Activated B cell treated with CpG ODN at 0.5 μM for 24 hours (primary cell): ENCODE data around the gene RNU1-4. TPM values are rescaled to one million over a fixed set of nuclear protein-coding genes. Genes with fewer than 3 reads are reported as not detected.
"Not testable (repeated sequence)": the region's sequence is repeated elsewhere in the genome, so short reads cannot be mapped to it uniquely, and the experiment has no call there.

Experiments
- ATAC-seq: fragments of 200-7000 bp; cut with Tn5 transposase; one replicate; pipeline ENCODE4 v1.10.0; 2021; ENCODE audit warnings: low read depth, mild to moderate bottlenecking, moderate library complexity
- CTCF ChIA-PET: fragments of 350-600 bp; sonication (Branson Sonifier 250); formaldehyde crosslinking; loops from one replicate; lab custom pipeline; 2021; ENCODE audit warnings: antibody characterized with exemption; lab: Charles Lee
- POLR2A ChIA-PET: fragments of 350-600 bp; sonication (Branson Sonifier 250); formaldehyde crosslinking; loops from one replicate; lab custom pipeline; 2021; ENCODE audit warnings: antibody characterized with exemption; lab: Charles Lee
- DNase-seq: peaks from one replicate; pipeline ENCODE4 v3.0.0; 2022
- H3K27ac Mint-ChIP-seq: one replicate; pipeline ENCODE4 v1.8.0; 2020; ENCODE audit warnings: mixed read lengths
- H3K27me3 Mint-ChIP-seq: one replicate; pipeline ENCODE4 v1.8.0; 2021; ENCODE audit warnings: mixed read lengths
- H3K36me3 Mint-ChIP-seq: one replicate; pipeline ENCODE4 v1.8.0; 2021; ENCODE audit warnings: low read depth, mixed read lengths
- H3K4me1 Mint-ChIP-seq: one replicate; pipeline ENCODE4 v1.8.0; 2021; ENCODE audit warnings: mixed read lengths
- H3K4me3 Mint-ChIP-seq: one replicate; pipeline ENCODE4 v1.8.0; 2020; ENCODE audit warnings: mild to moderate bottlenecking, mixed read lengths
- H3K9me3 Mint-ChIP-seq: one replicate; pipeline ENCODE4 v1.8.0; 2020; ENCODE audit warnings: mixed read lengths
- intact Hi-C: fragments of 100-400 bp; cut with micrococcal nuclease; formaldehyde crosslinking; loops from one replicate; pipeline ENCODE4 v1.15.1; 2024
- total RNA-seq: library from RNA; stranded (reverse); gene quantifications from 2 replicates; pipeline ENCODE4 v1.2.3, GENCODE V29; 2022
- TF ChIP-seq, protein P1 (sequence below): fragments of 200-600 bp; IDR thresholded peaks from one replicate; pipeline ENCODE4 v1.8.0; 2022; ENCODE audit warnings: antibody characterized with exemption, mild to moderate bottlenecking

RNU1-4 gene
- total RNA-seq, 1 donor from 2014 or later: 3,526 TPM

GRCh38 chr1:16710618-16711017 lies 29.7 kb upstream of the RNU1-4 start:
- H3K4me1 Mint-ChIP-seq, intact Hi-C loops, POLR2A ChIA-PET: not testable (repeated sequence)

DNA sequence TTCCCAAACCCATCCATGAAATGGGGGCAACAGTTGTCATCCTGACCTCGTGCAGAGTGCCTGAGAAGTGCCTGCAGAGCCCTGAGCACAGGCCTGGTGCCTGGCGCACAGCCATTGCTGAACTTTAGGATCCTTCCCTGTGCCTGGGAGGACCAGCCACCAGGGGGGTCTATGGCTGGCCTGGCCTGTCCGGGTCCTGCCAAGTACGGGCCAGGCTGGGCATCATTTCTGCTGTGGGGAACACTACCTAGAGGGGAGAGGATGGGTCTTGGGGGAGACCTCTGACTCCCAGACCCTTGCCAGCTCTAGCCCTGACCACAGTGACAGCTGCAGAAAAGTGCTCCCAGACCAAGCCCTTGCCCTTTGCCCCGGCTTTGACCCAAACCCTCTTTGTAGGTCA lies 28.2 kb upstream of the RNU1-4 start:
- H3K27ac Mint-ChIP-seq, H3K36me3 Mint-ChIP-seq, H3K9me3 Mint-ChIP-seq, DNase-seq, ATAC-seq, POLR2A ChIA-PET, H3K4me3 Mint-ChIP-seq, H3K27me3 Mint-ChIP-seq, H3K4me1 Mint-ChIP-seq, intact Hi-C loops: not testable (repeated sequence)
- CTCF ChIA-PET: interaction anchor here (0.6 kb wide), 1 partner anchor 80 kb away, joined by 3 read pairs; no protein-coding TSS in a partner anchor

More at GRCh38 chr1:16710618-16711017, 29.7 kb upstream of the RNU1-4 start:
- ATAC-seq, DNase-seq, H3K27ac Mint-ChIP-seq, H3K27me3 Mint-ChIP-seq, H3K4me3 Mint-ChIP-seq, CTCF ChIA-PET, H3K36me3 Mint-ChIP-seq, H3K9me3 Mint-ChIP-seq: not testable (repeated sequence)

DNA sequence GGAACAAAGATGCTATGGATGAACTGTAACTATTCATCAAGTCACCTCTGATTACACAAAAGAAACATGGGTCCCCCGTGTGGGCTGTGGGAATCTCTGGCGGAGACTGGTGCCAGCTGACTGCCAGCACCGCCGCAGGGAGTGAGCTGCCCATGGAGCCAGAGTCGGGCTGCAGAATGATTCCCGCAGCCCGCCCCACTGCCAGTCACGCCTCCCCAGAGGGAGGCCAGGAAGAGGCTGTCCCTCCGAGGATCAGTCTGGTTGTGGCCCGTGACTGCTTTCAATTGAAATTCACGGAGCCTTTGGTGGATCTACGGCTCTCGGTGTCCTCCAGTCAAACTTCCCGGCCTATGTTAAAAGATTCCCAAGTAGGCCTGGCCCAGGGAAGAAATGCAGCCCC lies 27.7 kb upstream of the RNU1-4 start:
- POLR2A ChIA-PET, H3K9me3 Mint-ChIP-seq, CTCF ChIA-PET: not testable (repeated sequence)

DNA sequence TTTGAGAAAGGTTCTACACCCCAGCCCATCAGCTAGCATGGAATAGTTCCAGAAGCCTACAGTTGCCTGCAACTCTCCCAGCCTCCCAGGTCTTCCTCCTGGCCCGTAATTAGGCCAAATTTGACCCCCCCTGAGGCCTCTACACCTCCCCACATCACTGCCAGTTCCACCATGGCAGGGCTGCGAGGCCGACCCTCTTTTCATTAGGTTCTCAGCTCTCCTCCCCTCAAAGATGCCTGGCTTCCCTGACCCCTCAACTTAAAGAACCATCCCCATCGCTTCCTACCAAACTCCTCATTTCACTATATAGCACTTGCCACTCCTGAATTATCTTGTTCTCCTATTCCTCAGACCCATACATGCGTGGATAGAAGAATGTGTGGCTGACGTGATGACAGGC lies 27.3 kb upstream of the RNU1-4 start:
- peaks cover 17% of the 10 kb centered on the region for H3K27me3 Mint-ChIP-seq
- H3K4me1 Mint-ChIP-seq, DNase-seq, POLR2A ChIA-PET, intact Hi-C loops, ATAC-seq, H3K36me3 Mint-ChIP-seq, CTCF ChIA-PET, H3K4me3 Mint-ChIP-seq, H3K9me3 Mint-ChIP-seq, H3K27ac Mint-ChIP-seq: not testable (repeated sequence)

More for the DNA sequence above, 27.7 kb upstream of the RNU1-4 start:
- intact Hi-C loops, H3K36me3 Mint-ChIP-seq, DNase-seq, H3K4me1 Mint-ChIP-seq, ATAC-seq, H3K4me3 Mint-ChIP-seq, H3K27ac Mint-ChIP-seq: not testable (repeated sequence)
- peaks cover 13% of the 10 kb centered on the region for H3K27me3 Mint-ChIP-seq

DNA sequence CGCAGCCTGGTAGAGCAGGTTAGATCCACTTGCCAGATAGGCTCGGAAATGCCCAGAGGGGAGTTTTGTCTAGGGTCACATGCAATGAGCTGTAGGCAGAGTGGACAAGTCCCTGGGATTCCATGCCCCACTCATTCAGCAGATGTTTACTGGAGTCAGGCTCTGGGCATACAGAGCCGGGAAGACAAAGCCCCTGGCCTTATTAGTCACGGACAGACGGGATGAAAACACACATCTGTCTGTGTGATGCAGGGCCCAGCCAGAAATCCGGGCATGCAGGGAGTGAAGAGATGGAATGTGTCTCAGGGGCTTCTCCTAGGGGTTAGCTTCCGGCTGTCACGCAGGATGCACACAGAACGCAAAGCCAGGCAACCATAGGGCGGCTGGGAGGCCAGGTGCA lies 26.8 kb upstream of the RNU1-4 start:
- intact Hi-C loops, H3K36me3 Mint-ChIP-seq, H3K4me1 Mint-ChIP-seq, DNase-seq, ATAC-seq, POLR2A ChIA-PET, H3K4me3 Mint-ChIP-seq, H3K9me3 Mint-ChIP-seq, CTCF ChIA-PET, H3K27ac Mint-ChIP-seq: not testable (repeated sequence)
- H3K27me3 Mint-ChIP-seq: peaks cover 18% of the 10 kb centered on the region

GRCh38 chr1:16716691-16717335 lies 23.5 kb upstream of the RNU1-4 start:
- no peaks in the 10 kb centered on the region for H3K4me1 Mint-ChIP-seq
- peaks cover 27% of the 10 kb centered on the region for H3K27me3 Mint-ChIP-seq
- no peak overlapping the region for H3K4me3 Mint-ChIP-seq
- DNase-seq: no peak
- no peaks in the 10 kb centered on the region for H3K36me3 Mint-ChIP-seq
- POLR2A ChIA-PET: interaction anchor here (1.1 kb wide), 1 partner anchor 10 kb away, joined by 4 read pairs; no protein-coding TSS in a partner anchor
- intact Hi-C loops: no loop called here
- CTCF ChIA-PET: interaction anchor here (1.5 kb wide), 1 partner anchor 10 kb away, joined by 3 read pairs; no protein-coding TSS in a partner anchor
- TF ChIP-seq, protein P1, sequence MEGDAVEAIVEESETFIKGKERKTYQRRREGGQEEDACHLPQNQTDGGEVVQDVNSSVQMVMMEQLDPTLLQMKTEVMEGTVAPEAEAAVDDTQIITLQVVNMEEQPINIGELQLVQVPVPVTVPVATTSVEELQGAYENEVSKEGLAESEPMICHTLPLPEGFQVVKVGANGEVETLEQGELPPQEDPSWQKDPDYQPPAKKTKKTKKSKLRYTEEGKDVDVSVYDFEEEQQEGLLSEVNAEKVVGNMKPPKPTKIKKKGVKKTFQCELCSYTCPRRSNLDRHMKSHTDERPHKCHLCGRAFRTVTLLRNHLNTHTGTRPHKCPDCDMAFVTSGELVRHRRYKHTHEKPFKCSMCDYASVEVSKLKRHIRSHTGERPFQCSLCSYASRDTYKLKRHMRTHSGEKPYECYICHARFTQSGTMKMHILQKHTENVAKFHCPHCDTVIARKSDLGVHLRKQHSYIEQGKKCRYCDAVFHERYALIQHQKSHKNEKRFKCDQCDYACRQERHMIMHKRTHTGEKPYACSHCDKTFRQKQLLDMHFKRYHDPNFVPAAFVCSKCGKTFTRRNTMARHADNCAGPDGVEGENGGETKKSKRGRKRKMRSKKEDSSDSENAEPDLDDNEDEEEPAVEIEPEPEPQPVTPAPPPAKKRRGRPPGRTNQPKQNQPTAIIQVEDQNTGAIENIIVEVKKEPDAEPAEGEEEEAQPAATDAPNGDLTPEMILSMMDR: no peak
- ATAC-seq: no peak
- no peaks in the 10 kb centered on the region for H3K9me3 Mint-ChIP-seq
- no peak overlapping the region for H3K27ac Mint-ChIP-seq

DNA sequence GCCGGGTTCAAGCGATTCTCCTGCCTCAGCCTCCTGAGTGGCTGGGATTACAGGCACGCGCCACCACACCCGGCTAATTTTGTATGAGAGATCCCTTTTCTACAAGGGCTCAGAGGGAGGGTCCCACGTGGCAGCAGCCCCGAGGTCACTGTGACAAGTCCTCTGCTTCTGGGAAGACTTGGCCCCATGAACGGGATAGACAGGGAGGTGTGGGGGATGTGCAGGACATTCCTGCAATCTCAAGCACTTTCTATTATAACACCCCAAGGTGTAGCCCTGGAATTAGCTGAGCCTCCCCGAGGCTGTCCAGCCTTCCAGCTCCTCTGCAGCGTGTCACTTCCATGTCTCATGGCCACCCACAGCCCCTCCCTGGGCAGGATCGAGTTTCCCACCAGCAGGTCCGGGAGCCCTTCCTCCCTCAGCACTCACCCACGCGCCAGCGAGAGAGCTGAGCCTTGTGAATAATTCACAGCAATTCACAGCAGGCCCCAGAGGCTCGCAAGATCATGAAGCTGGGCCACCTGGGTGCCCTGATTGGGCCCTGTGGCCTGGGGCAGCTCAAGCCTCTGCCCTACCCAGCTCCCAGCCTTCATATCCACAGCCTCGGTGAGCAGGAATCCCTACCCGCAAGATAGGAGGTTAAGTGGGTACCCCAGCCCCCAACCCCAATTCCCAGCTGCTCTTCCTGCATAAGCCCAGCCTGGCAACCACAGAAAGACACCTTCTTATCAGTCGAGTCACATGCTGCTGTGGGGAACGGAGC lies 22.8 kb upstream of the RNU1-4 start:
- ATAC-seq (no peak), DNase-seq (no peak)
- no peaks in the 10 kb centered on the region for H3K36me3 Mint-ChIP-seq
- no peak overlapping the region for H3K27ac Mint-ChIP-seq
- TF ChIP-seq, protein P1: no peak
- H3K4me1 Mint-ChIP-seq: no peaks in the 10 kb centered on the region
- no peaks in the 10 kb centered on the region for H3K9me3 Mint-ChIP-seq
- peaks cover 27% of the 10 kb centered on the region for H3K27me3 Mint-ChIP-seq
- ChIA-PET POLR2A (interaction anchor here (1.1 kb wide), 1 partner anchor 9 kb away, joined by 4 read pairs; no protein-coding TSS in a partner anchor), CTCF (no interaction called here)
- intact Hi-C loops: no loop called here
- no peak overlapping the region for H3K4me3 Mint-ChIP-seq

- H3K4me3 Mint-ChIP-seq, CTCF ChIA-PET, intact Hi-C loops, ATAC-seq, H3K9me3 Mint-ChIP-seq, DNase-seq, H3K27ac Mint-ChIP-seq, H3K4me1 Mint-ChIP-seq, H3K36me3 Mint-ChIP-seq: not testable (repeated sequence)
- POLR2A ChIA-PET: interaction anchor here (0.6 to 1.1 kb wide), 2 partner anchors 9 to 567 kb away, joined by 4 to 5 read pairs; no protein-coding TSS in a partner anchor
- peaks cover 27% of the 10 kb centered on the region for H3K27me3 Mint-ChIP-seq
Measured at GRCh38 chr1:16718099-16718907, 22.0 kb upstream of the RNU1-4 start.
